A172 (cell line): ENCODE results near the gene ARHGAP11A. TPM values are rescaled to one million over a fixed set of nuclear protein-coding genes. Genes with fewer than 3 reads are reported as not detected.

Source experiments
- DNase-seq: peaks from one replicate; pipeline ENCODE4 v3.0.0-alpha.2; 2015; ENCODE audit warnings: low spot score
- total RNA-seq: library from RNA; depleted of rRNA; stranded (reverse); fragments of >200 nt; shearing (Covaris generic); gene quantifications from 2 replicates; pipeline ENCODE4 v1.2.3, GENCODE V29; 2014

Gene ARHGAP11A
- total RNA-seq, 1 experiment from 2014 or later = 64.5 TPM

DNA sequence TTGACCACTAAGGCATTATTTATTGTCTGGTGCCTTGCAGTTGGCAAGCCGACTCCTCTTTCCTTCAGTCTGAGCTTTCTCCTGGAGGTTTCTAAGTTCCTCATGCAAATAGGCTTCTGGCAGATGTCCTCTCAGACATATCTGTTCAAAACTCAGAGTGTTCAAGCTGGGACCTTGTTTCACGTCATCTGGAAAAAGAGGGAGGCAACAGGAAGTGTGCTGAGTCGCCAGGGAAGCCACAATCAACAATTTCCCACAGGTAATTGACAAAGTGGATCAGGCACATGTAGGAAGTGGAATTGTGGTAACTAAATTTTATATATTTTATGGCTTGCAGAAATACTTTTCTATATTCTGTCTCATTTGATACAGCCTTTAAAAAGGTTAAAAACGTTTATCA lies 40.8 kb downstream of the ARHGAP11A start:
- DNase-seq = peak; percentile 40

GRCh38 chr15:32656496-32656895 lies 41.2 kb downstream of the ARHGAP11A start:
- DNase-seq = no peak

DNA sequence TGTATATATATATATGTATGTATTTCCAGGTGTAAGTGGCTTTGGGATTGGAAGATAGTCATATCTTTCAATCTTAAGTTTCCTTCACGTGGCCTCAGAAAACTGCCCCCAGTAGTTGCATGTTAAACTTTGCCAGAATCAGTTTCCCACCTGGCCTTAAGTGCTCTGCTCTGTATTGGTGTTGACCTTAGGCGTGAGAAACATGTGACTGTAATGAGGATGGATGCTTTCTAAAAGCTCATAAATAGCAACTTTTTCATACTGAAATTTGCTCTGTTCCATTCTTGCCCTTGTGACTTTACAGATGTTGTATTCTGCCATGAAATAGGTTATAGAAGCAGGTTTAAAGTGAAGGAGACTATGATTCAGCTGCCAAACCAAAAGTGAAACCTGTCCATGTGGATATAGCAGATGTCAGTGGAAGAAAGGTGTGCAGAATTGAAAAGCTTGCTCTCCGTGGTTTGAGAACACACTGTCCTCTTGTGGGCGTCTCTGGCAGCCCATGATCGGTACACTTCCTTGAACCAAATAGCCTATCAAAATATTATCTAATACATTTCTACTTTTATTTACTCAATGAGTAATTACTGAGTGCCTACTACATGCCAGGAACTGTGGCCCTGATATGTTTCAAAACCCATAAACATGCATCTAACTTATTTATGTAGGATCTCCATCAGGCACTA lies 42.0 kb downstream of the ARHGAP11A start:
- DNase-seq = no peak

- DNase-seq = no peak
These were observed 42.6 kb downstream of the ARHGAP11A start for GRCh38 chr15:32657941-32658340.

DNA sequence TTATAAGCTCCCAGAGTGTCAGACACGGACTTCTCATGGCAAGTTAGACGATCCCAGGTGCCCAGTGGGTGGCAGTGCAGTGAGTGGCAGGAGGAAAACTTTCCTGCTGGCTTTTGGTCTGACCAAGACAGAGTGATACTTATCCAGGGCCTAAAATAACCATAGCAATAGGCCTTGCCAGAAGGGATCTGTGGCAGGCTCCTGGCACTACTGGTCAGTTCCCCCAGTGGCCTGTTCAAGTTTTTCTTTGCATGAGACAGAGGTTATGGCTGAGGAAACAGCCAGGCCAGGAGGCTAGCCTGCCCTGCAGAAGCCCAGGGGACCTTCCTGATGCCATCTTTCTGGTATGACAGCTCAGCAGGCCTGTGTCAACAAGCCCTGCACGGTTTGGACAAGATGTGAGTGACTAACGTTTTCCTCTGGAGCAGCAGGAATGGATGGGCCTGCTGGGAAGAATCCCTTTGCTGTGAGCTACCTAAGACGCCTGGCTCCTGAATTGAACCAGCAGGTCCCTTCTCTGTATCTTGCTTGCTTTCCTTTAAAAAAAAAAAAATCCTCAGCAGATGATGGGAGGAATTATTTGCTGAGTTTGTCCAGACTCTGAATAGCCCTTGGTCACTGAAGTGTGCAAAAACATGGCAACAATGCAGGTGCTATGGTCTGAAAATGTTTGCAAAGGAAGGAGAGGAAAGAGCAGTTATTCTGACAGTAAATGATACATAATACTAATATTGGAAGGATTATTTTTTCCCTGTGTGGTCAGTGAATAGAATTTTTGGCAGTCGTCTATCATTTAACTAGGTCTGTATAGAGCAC lies 44.2 kb downstream of the ARHGAP11A start:
- peak; percentile 74 for DNase-seq

DNA sequence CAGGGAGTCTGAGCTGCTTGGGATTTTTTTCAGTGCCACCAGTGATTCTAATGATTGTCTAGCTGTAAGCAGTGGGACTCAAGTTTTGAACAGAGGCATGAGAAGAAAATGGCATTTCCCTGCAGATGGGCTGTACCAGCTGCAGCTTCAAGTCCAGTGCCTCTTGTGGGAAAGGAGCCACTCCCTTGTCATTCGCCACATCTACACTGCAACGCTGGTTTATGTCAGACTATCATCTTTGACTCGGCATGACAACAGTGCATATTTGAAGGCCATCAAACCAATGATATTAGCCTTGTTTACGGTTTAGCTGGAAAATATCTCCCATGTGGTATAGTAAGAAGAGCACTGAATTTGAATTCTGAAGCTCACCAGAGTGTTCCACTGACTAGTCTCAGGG lies 48.4 kb downstream of the ARHGAP11A start:
- no peak for DNase-seq

- no peak for DNase-seq
These were observed 49.5 kb downstream of the ARHGAP11A start for GRCh38 chr15:32664796-32665195.

DNA sequence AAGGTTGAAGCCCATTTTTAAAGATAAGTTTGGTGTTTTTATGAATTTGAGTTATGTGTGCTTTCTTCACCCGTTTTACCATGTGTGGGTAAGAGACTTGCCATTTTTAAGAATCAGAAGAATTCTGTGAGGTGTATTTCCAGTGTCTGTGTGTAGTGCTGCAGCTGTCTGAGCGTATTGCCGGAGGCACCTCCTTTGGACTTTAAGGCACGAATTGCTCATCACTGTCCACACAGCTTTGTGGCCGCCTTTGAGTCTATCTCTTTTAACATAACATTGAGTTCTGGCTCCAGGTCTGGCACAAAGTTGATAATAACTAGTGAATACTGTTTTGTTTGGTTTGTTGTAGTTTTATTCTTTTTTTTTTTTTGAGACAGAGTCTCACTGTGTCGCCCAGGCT lies 52.0 kb downstream of the ARHGAP11A start:
- no peak for DNase-seq

DNA sequence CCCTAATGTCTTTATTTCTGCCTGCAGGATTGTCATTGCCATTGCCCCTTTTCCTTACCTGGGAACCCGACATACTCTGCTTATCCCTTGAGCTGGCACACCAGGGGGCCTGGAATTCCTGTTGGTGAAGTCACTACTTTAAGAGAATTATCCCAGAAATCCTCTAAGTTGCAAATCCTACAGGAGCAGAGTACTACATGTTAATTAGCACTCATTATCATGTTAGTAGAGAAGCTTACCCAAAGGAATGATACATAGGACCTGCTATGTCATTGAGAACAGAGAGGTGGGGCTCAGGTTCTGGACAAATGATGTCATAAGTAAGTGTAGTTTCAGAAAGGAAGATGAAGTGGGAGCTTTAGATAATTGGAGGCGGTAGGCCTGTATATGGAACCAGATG lies 53.6 kb downstream of the ARHGAP11A start:
- no peak for DNase-seq

DNA sequence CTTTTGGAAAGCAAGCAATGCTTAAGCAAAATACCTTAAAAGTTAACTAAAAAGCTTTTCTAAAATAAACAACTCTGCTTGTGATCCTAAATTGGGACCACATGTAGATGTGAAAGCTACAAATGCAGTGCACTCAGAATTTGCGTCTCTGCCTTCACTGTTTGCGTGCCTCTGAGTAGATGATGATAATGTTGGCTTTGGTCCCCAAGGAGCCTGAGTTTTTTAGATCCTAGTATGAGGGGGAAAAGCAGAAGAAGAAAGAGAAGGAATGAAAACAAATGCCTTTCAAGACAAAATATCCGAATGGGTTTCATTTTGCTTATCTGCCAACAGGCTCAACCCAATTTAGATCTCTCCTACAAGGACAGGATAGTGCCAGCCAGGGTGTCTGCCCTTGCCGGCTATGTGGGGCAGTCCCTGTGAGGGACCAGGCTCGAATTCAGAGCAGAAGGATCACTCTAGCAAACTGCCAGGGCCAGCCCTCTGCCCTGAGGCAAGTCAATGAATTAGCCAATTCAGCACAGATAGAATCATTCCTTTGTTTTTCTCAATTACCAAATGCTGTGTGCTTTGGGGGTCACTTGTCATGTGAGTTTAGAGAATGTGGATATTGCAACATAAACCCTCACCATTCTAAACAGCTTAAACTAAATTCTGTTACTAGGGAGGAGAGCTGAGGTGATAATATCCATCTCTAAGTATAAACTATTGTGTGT lies 54.8 kb downstream of the ARHGAP11A start:
- DNase-seq = no peak

- DNase-seq = no peak
These were observed 55.3 kb downstream of the ARHGAP11A start for GRCh38 chr15:32670623-32671022.

GRCh38 chr15:32671339-32672325 lies 56.3 kb downstream of the ARHGAP11A start:
- DNase-seq = no peak

GRCh38 chr15:32674681-32675080 lies 59.4 kb downstream of the ARHGAP11A start:
- DNase-seq = no peak

GRCh38 chr15:32675466-32675865 lies 60.2 kb downstream of the ARHGAP11A start:
- no peak for DNase-seq

- no peak for DNase-seq
These were observed 60.9 kb downstream of the ARHGAP11A start for GRCh38 chr15:32676169-32676568.

DNA sequence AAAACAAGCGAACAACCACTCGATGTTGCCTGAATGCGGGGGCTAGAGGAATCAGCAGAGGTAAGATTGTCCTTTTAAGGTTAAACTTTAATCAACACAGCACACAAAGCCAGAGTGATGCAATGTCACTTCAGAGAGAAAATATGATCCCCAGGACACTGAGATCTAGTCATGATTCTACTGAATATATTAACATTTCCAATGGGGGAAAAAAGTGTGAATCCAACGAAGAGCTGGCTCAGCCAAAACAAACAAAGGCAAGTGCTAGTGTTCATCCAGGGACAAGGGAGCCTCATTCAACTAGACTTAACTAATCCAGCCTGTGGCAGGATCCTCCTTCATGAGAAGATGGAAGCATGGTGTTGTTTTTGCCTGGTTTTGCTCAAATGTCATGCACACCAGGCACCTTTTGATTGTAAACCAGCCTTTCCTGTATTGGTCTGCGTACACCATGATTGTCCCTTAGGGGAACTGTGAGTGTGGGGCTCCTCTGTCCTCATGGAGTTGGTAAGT lies 62.0 kb downstream of the ARHGAP11A start:
- no peak for DNase-seq

DNA sequence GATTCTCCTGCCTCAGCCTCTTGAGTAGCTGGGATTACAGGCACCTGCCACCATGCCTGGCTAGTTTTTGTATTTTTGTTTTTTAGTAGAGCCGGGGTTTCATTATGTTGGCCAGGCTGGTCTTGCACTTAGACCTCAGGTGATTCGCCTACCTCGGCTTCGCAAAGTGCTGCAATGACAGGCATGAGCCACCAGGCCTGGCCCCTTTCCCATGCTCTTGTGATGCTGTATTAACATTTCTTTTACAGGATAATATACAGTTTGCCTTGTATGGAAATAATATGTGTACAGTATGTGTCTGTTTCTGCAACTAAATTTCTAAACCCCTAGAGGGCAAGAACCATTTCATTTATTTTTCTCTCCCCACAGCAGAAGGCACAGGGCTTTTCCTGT lies 64.0 kb downstream of the ARHGAP11A start:
- DNase-seq = no peak

DNA sequence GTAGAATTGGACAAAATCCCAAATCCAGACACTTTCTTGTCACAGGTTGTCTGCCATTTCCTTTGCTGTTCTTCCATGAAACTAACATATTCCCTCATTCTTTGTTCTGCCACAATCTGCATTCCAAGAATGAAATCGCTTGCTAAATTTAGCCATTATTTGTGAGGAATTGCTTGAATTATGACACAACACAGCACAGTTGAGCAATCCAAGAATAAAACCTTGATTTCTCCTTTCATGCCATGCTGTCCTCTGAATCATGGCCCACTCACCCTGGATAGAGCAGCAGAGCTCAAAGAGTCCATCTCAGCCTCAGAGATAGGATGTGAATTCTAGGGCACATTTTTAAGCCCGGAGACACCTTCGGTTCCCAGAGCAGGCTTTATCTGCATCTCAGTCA lies 67.3 kb downstream of the ARHGAP11A start:
- DNase-seq = peak; percentile 70

GRCh38 chr15:32682977-32683630 lies 67.8 kb downstream of the ARHGAP11A start:
- no peak for DNase-seq

DNA sequence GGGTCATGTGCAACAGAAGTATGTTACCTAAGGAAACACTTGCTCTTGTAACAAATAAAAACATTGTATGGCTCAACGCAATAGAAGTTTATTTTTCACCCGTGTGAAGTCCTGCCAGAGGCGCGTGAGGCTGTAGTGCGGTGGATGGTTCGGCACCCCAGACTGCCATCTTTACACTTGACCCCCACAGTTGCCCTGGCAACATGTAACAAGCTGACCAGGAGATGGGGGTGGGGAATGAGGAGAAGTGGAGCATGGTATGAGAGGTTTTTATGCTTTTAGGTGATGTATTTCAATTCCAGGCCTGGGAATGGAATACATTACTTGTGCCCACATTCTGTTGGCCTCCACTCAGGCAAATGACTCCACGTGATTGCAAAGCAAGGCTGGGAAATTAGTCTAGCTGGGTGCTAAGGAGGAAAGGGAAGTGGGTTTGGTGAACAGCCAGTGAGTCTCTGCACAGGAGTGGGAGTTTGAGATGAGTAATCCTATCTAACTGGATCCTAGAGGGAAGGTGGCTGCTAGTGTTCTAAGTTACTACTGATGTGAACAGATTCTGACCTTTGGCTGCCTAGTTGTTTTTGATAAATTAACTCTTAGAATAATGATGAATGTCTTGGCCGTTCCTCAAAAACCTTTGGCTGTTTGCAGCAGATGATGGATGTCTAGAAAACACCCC lies 68.7 kb downstream of the ARHGAP11A start:
- DNase-seq = peak; percentile 96
